SU-DHL-6 (cell line): ENCODE results near the gene SYNGR1.
"Not testable (repeated sequence)": the region's sequence is repeated elsewhere in the genome, so short reads cannot be mapped to it uniquely, and the experiment has no call there.

Experiments used
- H2AFZ ChIP-seq: fragments of 200-600 bp; sonication (generic); 2 replicates; pipeline ENCODE4 v1.6.1; 2014; ENCODE audit warnings: low read depth, mild to moderate bottlenecking, moderate library complexity, mixed read lengths, antibody characterized with exemption, low read length; ENCODE audit not compliant: severe bottlenecking
- H3F3A ChIP-seq: fragments of 200-600 bp; shearing (Covaris generic); 2 replicates; pipeline ENCODE4 v1.6.0; 2016; ENCODE audit warnings: antibody characterized with exemption, mild to moderate bottlenecking; ENCODE audit not compliant: insufficient read depth
- H3K27ac ChIP-seq: fragments of 200-600 bp; sonication (generic); 2 replicates; pipeline ENCODE4 v1.5.1; 2016; ENCODE audit warnings: low read depth, mild to moderate bottlenecking, low read length, moderate library complexity, mixed read lengths
- H3K27me3 ChIP-seq: fragments of 200-600 bp; sonication (generic), shearing (Covaris generic); 2 replicates; pipeline ENCODE4 v1.6.0; 2014; ENCODE audit warnings: mild to moderate bottlenecking, low read length
- H3K36me3 ChIP-seq: fragments of 200-600 bp; sonication (generic); 2 replicates; pipeline ENCODE4 v1.6.1; 2014; ENCODE audit warnings: mild to moderate bottlenecking, low read length, mixed read lengths
- H3K4me2 ChIP-seq: fragments of 300-600, 200-600 bp; shearing (Covaris generic), sonication (generic); 2 replicates; pipeline ENCODE4 v1.6.0; 2014; ENCODE audit warnings: low read length, low read depth, mild to moderate bottlenecking; ENCODE audit not compliant: poor library complexity, severe bottlenecking
- H3K4me3 ChIP-seq: fragments of 200-600 bp; sonication (generic); 2 replicates; pipeline ENCODE4 v1.5.1; 2014; ENCODE audit warnings: antibody characterized with exemption, low read length, mild to moderate bottlenecking, mixed read lengths; ENCODE audit not compliant: insufficient read depth, poor library complexity, severe bottlenecking
- H3K79me2 ChIP-seq: fragments of 200-600 bp; sonication (generic); 2 replicates; pipeline ENCODE4 v1.6.1; 2014; ENCODE audit warnings: mild to moderate bottlenecking, low read length, moderate library complexity; ENCODE audit not compliant: insufficient read depth
- H3K9ac ChIP-seq: fragments of 200-600 bp; sonication (generic); 2 replicates; pipeline ENCODE4 v1.7.0; 2014; ENCODE audit warnings: mild to moderate bottlenecking, low read length
- H3K9me2 ChIP-seq: fragments of 200-600 bp; sonication (generic); replicated peaks from 2 replicates; pipeline ENCODE4 v1.6.1; 2014; ENCODE audit warnings: low read length; ENCODE audit not compliant: insufficient read depth
- H3K9me3 ChIP-seq: fragments of 200-600 bp; sonication (generic); 2 replicates; pipeline ENCODE4 v1.6.1; 2014; ENCODE audit warnings: low read length, mixed read lengths; ENCODE audit not compliant: insufficient read depth
- H4K20me1 ChIP-seq: fragments of 200-600 bp; sonication (generic); 2 replicates; pipeline ENCODE4 v1.6.1; 2014; ENCODE audit warnings: low read depth, mild to moderate bottlenecking, antibody characterized with exemption, low read length, moderate library complexity, mixed read lengths
- CTCF ChIP-seq: fragments of 200-600 bp; sonication (generic); IDR thresholded peaks from one replicate; pipeline ENCODE4 v1.5.1; 2017; ENCODE audit warnings: antibody characterized with exemption, mild to moderate bottlenecking, low read length, moderate library complexity; ENCODE audit not compliant: insufficient read depth, poor library complexity, severe bottlenecking
- EZH2phosphoT487 ChIP-seq: fragments of 200-600 bp; sonication (generic), shearing (Covaris generic); conservative IDR thresholded peaks from 2 replicates; pipeline ENCODE4 v1.6.1; 2018; ENCODE audit warnings: mild to moderate bottlenecking, antibody characterized with exemption, low read length, moderate library complexity, mixed read lengths

Gene SYNGR1

DNA sequence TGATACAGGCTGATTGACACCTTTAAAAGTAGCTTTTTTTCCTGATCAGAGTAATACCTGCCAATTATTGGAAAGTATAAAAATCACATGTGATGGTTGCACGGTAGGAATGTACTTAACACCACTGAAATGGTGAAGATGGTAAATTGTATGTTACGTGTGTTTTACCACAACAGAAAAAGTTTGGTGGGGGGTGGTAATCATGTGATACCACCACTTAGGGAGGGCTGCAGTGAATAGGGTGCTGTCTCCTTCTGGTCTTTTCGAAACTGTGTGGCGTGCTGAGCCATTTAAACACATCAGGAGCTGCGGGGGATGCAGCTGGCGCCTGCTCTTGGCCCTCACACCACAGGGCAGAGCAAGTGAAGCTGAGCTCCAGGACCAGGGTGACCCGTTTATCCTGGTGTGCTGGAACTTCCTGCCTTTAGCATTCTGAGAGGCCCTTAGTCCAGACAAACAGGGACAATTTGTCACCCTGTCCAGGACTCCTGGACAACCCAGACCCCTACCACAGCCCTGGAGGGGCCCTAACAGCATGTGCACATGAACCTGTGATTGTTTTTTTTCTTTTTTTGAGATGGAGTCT, 2.6 kb downstream of the SYNGR1 start:
- H3K27ac ChIP-seq, result no peak overlapping the region
- no peaks in the 10 kb centered on the region for H3K27me3 ChIP-seq
- no peaks in the 10 kb centered on the region for H3F3A ChIP-seq
- no peak overlapping the region for H3K4me2 ChIP-seq
- H3K9ac ChIP-seq, result no peak overlapping the region
- H3K36me3 ChIP-seq, result no peaks in the 10 kb centered on the region
- no peaks in the 10 kb centered on the region for H4K20me1 ChIP-seq
- H3K4me3 ChIP-seq, result no peak overlapping the region
- TF ChIP-seq EZH2phosphoT487 (no peak), CTCF (no peak)
- no peaks in the 10 kb centered on the region for H3K9me3 ChIP-seq
- no peak overlapping the region for H2AFZ ChIP-seq
- H3K79me2 ChIP-seq, result no peaks in the 10 kb centered on the region
- no peaks in the 10 kb centered on the region for H3K9me2 ChIP-seq

- Histone ChIP-seq H4K20me1 (no peaks in the 10 kb centered on the region), H3F3A (no peaks in the 10 kb centered on the region), H3K9ac (no peak overlapping the region), H3K4me2 (no peak overlapping the region), H3K4me3 (no peak overlapping the region), H3K27me3 (no peaks in the 10 kb centered on the region), H3K79me2 (no peaks in the 10 kb centered on the region), H3K36me3 (no peaks in the 10 kb centered on the region), H2AFZ (no peak overlapping the region), H3K27ac (no peak overlapping the region), H3K9me2 (no peaks in the 10 kb centered on the region), H3K9me3 (no peaks in the 10 kb centered on the region)
- TF ChIP-seq EZH2phosphoT487, result no peak
Measured at GRCh38 chr22:39353346-39353745, 3.6 kb downstream of the SYNGR1 start.

GRCh38 chr22:39355080-39355479, 5.3 kb downstream of the SYNGR1 start:
- H3K27ac ChIP-seq, result no peak overlapping the region
- H3K9me2 ChIP-seq, result no peaks in the 10 kb centered on the region
- H3K4me3 ChIP-seq, result no peak overlapping the region
- no peaks in the 10 kb centered on the region for H4K20me1 ChIP-seq
- no peak overlapping the region for H3K9ac ChIP-seq
- no peaks in the 10 kb centered on the region for H3F3A ChIP-seq
- no peak overlapping the region for H2AFZ ChIP-seq
- no peaks in the 10 kb centered on the region for H3K9me3 ChIP-seq
- H3K36me3 ChIP-seq, result no peaks in the 10 kb centered on the region
- TF ChIP-seq EZH2phosphoT487, result no peak
- no peak for TF ChIP-seq CTCF
- H3K79me2 ChIP-seq, result no peaks in the 10 kb centered on the region
- no peak overlapping the region for H3K4me2 ChIP-seq
- H3K27me3 ChIP-seq, result no peaks in the 10 kb centered on the region

DNA sequence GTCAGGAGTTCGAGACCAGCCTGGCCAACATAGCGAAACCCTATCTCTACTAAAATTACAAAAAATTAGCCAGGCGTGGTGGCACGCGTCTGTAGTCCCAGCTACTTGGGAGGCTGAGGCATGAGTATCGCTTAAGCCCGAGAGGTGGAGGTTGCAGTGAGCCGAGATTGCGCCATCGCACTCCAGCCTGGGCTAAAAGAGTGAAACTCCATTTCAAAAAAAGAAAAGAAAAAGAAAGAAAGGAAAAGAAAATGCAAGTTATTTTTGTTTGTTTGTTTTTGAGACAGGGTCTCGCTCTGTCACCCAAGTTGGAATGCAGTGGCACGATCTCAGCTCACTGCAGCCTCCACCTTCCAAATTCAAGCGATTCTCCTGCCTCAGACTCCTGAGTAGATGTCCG, 6.0 kb downstream of the SYNGR1 start:
- H3K27ac ChIP-seq, H3K9ac ChIP-seq, H3K4me2 ChIP-seq, H3K9me3 ChIP-seq, H3K36me3 ChIP-seq, H3K79me2 ChIP-seq, H4K20me1 ChIP-seq, H3K27me3 ChIP-seq, H3K4me3 ChIP-seq, H3F3A ChIP-seq, H3K9me2 ChIP-seq, H2AFZ ChIP-seq: not testable (repeated sequence)
